KMS-11 (cell line): Measurements from ENCODE around the gene DPT.

Experiments used
- H2AFZ ChIP-seq: fragments of 200-600 bp; sonication (generic); 2 replicates; pipeline ENCODE4 v1.6.1; 2016; ENCODE audit warnings: antibody characterized with exemption, mixed run types, low read depth
- H3K27ac ChIP-seq: fragments of 200-600 bp; sonication (generic); 2 replicates; pipeline ENCODE4 v1.6.1; 2016; ENCODE audit warnings: mild to moderate bottlenecking, mixed run types
- H3K27me3 ChIP-seq: fragments of 200-600 bp; sonication (generic); 2 replicates; pipeline ENCODE4 v1.6.1; 2017; ENCODE audit warnings: mild to moderate bottlenecking, low read depth, mixed run types, moderate library complexity; ENCODE audit not compliant: insufficient read depth
- H3K36me3 ChIP-seq: fragments of 200-600 bp; sonication (generic); 2 replicates; pipeline ENCODE4 v1.6.1; 2017; ENCODE audit warnings: mild to moderate bottlenecking, mixed run types; ENCODE audit not compliant: insufficient read depth
- H3K4me1 ChIP-seq: fragments of 200-600 bp; sonication (generic); 2 replicates; pipeline ENCODE4 v1.6.1; 2016; ENCODE audit warnings: mild to moderate bottlenecking, low read depth, mixed run types; ENCODE audit not compliant: poor library complexity, severe bottlenecking
- H3K4me2 ChIP-seq: fragments of 200-600 bp; sonication (generic); 2 replicates; pipeline ENCODE4 v1.7.0; 2016; ENCODE audit warnings: mild to moderate bottlenecking, mixed run types
- H3K4me3 ChIP-seq: fragments of 200-600 bp; sonication (generic); IDR thresholded peaks from 2 replicates; pipeline ENCODE4 v1.6.1; 2017; ENCODE audit warnings: low read depth, low read length, mixed read lengths; ENCODE audit not compliant: insufficient read depth
- H3K79me2 ChIP-seq: fragments of 200-600 bp; sonication (generic); 2 replicates; pipeline ENCODE4 v1.6.1; 2016; ENCODE audit warnings: low read depth, mixed run types; ENCODE audit not compliant: insufficient read depth
- H3K9ac ChIP-seq: fragments of 200-600 bp; sonication (generic); 2 replicates; pipeline ENCODE4 v1.6.1; 2016; ENCODE audit warnings: mild to moderate bottlenecking, mixed run types
- H4K20me1 ChIP-seq: fragments of 200-600 bp; sonication (generic); 2 replicates; pipeline ENCODE4 v1.6.1; 2016; ENCODE audit warnings: mild to moderate bottlenecking, mixed run types; ENCODE audit not compliant: insufficient read depth
- CTCF ChIP-seq: fragments of 200-600 bp; sonication (generic); conservative IDR thresholded peaks from 2 replicates; pipeline ENCODE4 v1.6.1; 2017; ENCODE audit warnings: low read depth, mild to moderate bottlenecking, antibody characterized with exemption, low read length, moderate library complexity, mixed read lengths

DPT gene

DNA sequence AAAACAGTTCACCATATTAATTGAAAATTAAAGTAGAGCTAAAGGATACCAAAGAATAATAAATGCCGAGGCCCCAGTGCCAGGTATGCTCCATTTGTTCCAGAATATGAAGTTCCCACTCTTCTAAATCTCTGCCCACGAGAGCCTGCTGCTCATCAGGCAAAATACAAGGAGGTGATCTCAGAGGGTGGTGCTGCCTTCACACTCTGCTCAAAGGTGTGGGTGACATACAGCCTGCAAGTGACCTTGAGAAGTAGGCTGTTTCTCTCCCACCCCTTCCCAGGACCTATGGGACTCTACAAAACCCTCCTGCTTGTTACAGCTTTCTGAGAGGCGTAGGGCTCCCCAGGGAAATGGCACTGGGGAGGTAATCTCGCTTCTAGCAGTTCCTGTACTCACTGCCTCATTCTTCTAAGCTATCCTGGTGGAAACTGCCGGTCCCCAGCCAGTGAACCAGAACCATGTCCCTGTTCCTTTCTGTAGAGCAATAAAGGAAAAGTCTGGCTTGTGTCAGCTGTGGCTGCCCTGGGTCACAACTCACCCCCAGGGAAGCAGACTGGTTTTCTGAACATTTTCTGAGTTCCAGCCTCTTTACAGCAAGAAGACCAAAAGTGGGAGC lies 26.9 kb upstream of the DPT start:
- H3K4me2 ChIP-seq: no peak overlapping the region
- H3K27ac ChIP-seq: no peak overlapping the region
- no peak overlapping the region for H3K4me3 ChIP-seq
- no peaks in the 10 kb centered on the region for H3K4me1 ChIP-seq
- no peak overlapping the region for H2AFZ ChIP-seq
- no peaks in the 10 kb centered on the region for H4K20me1 ChIP-seq
- no peak for TF ChIP-seq CTCF
- no peaks in the 10 kb centered on the region for H3K79me2 ChIP-seq
- no peaks in the 10 kb centered on the region for H3K27me3 ChIP-seq
- H3K9ac ChIP-seq: no peak overlapping the region
- H3K36me3 ChIP-seq: no peaks in the 10 kb centered on the region

DNA sequence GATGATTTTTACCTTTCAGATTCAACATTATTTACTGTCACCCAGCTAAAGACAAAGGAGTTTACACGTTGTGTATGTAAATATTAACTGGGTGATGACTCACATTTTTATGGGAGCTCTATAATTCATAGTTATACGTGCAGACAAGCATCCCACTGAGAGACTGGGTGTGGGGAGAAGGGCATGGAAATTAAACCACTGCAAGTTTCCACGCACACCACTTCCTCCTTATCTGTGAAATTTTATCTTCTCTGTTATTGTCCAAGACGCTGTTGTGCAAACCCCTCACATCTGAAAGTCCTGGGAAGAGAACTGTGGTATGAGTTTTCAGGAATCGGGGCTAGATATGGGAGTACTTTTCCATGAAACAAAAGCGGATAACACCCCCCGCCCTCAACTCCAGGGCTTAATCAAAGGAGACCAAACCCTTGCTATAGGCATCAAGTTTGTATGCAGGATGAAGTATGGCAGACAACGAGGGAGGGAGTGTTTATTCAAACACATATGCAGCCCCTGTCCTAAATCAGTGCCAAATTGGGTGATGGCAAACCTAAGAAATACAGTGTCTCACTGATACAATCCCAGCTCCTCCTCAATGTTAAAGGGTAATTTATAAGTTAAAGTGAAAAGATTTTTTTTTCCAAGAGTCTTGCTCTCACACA lies 23.3 kb upstream of the DPT start:
- Histone ChIP-seq H4K20me1 (no peaks in the 10 kb centered on the region), H3K27ac (no peak overlapping the region), H3K79me2 (no peaks in the 10 kb centered on the region), H2AFZ (no peak overlapping the region), H3K27me3 (no peaks in the 10 kb centered on the region), H3K4me1 (no peaks in the 10 kb centered on the region), H3K4me3 (no peak overlapping the region), H3K36me3 (no peaks in the 10 kb centered on the region), H3K9ac (no peak overlapping the region), H3K4me2 (no peak overlapping the region)
- TF ChIP-seq CTCF: no peak

GRCh38 chr1:168751195-168751650 lies 22.2 kb upstream of the DPT start:
- Histone ChIP-seq H2AFZ (no peak overlapping the region), H3K4me2 (no peak overlapping the region)

DNA sequence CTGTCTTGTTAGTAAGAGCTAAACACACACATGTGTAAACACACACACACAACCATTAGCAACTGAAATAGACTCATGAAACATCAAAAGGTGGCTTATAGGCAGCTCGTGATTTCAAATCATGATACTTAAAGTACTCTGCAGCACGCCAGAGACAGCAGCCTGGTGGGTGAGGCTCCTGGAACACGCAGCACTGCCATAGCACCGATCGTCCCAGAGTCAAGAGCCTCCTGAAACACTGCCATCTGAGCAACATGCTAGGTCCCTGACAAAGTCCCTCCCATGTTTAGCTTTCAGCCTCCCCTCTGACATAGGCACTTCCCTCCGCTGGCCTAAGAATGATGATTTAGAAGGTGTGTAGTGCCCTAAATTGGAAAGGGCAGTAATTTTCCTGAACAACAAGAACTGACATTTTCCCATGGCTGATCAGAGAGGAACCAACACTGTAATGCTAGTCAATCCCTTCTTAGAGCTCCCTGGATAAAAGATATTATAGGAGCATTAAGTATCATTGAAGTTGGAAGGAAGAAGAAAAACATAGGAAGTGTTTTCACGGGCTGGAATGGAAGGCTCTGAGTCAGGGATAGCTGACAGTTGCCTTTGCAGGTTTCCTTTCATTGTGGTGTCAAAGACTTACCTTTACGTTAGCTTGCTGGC lies 14.1 kb upstream of the DPT start:
- Histone ChIP-seq H3K9ac (no peak overlapping the region), H2AFZ (no peak overlapping the region), H3K4me2 (no peak overlapping the region), H3K36me3 (no peaks in the 10 kb centered on the region), H4K20me1 (no peaks in the 10 kb centered on the region), H3K27me3 (no peaks in the 10 kb centered on the region), H3K27ac (no peak overlapping the region), H3K4me3 (no peak overlapping the region), H3K4me1 (no peaks in the 10 kb centered on the region), H3K79me2 (no peaks in the 10 kb centered on the region)
- TF ChIP-seq CTCF: no peak

More at GRCh38 chr1:168751195-168751650, 22.2 kb upstream of the DPT start:
- no peaks in the 10 kb centered on the region for H3K27me3 ChIP-seq
- H3K4me3 ChIP-seq: no peak overlapping the region
- H3K79me2 ChIP-seq: no peaks in the 10 kb centered on the region
- H3K9ac ChIP-seq: no peak overlapping the region
- no peak for TF ChIP-seq CTCF
- no peak overlapping the region for H3K27ac ChIP-seq
- no peaks in the 10 kb centered on the region for H4K20me1 ChIP-seq
- no peaks in the 10 kb centered on the region for H3K36me3 ChIP-seq
- no peaks in the 10 kb centered on the region for H3K4me1 ChIP-seq
